Measurements from ENCODE around the gene PPM1J.
A peak's percentile ranks its signal among the peaks of the same experiment; 100 is the strongest.

PPM1J gene

GRCh38 chr1:112693821-112694220 lies 21.3 kb downstream of the PPM1J start:
- Mint-ChIP-seq H3K4me3 (no peak overlapping the region), H3K27me3 (no peaks in the 10 kb centered on the region), H3K27ac (no peak overlapping the region), H3K4me1 (ENCODE audit: low read depth) (no peaks in the 10 kb centered on the region), H3K9me3 (no peaks in the 10 kb centered on the region), H3K36me3 (ENCODE audit: low read depth) (peaks cover 83% of the 10 kb centered on the region)
- no peak for DNase-seq

DNA sequence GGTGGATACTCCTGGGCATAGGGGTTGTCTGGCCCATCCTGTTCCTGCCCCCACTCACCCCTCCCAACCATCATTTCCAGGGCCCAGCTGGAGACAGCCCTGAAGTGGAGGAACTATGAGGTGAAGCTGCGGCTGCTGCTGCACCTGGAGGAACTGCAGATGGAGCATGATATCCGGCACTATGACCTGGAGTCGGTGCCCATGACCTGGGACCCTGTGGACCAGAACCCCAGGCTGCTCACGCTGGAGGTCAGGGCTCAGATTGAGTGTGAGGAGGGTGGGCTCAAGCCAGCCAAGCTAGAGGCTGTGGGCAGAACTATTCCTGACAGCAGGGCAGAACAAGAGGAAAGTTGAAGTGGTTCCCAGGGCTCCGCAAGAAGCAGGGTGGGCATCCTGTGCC lies 22.5 kb downstream of the PPM1J start:
- H3K27ac Mint-ChIP-seq: no peak overlapping the region
- no peak for DNase-seq
- no peaks in the 10 kb centered on the region for H3K4me1 Mint-ChIP-seq (ENCODE audit: low read depth)
- no peaks in the 10 kb centered on the region for H3K27me3 Mint-ChIP-seq
- no peak overlapping the region for H3K4me3 Mint-ChIP-seq
- H3K36me3 Mint-ChIP-seq (ENCODE audit: low read depth): peaks cover 78% of the 10 kb centered on the region
- no peaks in the 10 kb centered on the region for H3K9me3 Mint-ChIP-seq

DNA sequence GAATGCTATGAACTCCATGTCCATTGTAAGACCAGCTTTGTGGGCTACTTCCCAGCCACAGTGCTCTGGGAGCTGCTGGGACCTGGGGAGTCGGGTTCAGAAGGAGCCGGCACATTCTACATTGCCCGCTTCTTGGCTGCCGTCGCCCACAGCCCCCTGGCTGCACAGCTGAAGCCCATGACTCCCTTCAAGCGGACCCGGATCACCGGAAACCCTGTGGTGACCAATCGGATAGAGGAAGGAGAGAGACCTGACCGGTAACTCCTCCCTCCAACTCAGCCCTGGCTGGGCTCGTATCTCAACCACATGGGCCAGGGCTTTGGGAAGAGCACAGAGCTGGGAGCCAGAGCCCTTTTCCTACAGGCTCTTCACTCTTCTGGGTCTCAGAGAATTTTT lies 25.3 kb downstream of the PPM1J start:
- H3K4me3 Mint-ChIP-seq: no peak overlapping the region
- peaks cover 11% of the 10 kb centered on the region for H3K4me1 Mint-ChIP-seq (ENCODE audit: low read depth)

GRCh38 chr1:112689196-112689841 lies 25.8 kb downstream of the PPM1J start:
- Mint-ChIP-seq H3K36me3 (ENCODE audit: low read depth) (peaks cover 50% of the 10 kb centered on the region), H3K4me1 (ENCODE audit: low read depth) (peaks cover 11% of the 10 kb centered on the region), H3K4me3 (no peak overlapping the region), H3K9me3 (no peaks in the 10 kb centered on the region), H3K27ac (no peak overlapping the region), H3K27me3 (no peaks in the 10 kb centered on the region)
- no peak for DNase-seq

More for the DNA sequence above, 25.3 kb downstream of the PPM1J start:
- Mint-ChIP-seq H3K27ac (no peak overlapping the region), H3K36me3 (ENCODE audit: low read depth) (peaks cover 55% of the 10 kb centered on the region), H3K27me3 (no peaks in the 10 kb centered on the region), H3K9me3 (no peaks in the 10 kb centered on the region)
- DNase-seq: no peak

DNA sequence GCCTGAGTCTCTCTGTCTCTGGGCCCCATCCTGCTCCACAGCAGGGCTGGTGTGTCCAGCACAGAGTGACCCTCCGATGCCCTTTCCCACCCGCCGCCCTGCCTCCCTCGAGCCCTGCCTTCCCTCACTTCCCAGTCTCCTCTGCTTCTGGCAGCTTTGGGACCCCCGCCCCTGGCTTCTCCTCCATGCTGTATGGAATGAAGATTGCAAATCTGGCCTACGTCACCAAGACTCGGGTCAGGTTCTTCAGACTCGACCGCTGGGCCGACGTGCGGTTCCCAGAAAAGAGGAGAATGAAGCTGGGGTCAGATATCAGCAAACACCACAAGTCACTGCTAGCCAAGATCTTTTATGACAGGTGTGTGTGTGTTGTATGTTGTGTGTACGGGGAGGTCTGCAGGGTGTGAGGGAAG lies 26.3 kb downstream of the PPM1J start:
- H3K9me3 Mint-ChIP-seq: no peaks in the 10 kb centered on the region
- H3K27ac Mint-ChIP-seq: no peak overlapping the region
- peaks cover 46% of the 10 kb centered on the region for H3K36me3 Mint-ChIP-seq (ENCODE audit: low read depth)
- H3K27me3 Mint-ChIP-seq: no peaks in the 10 kb centered on the region
- H3K4me3 Mint-ChIP-seq: no peak overlapping the region
- H3K4me1 Mint-ChIP-seq (ENCODE audit: low read depth): peaks cover 11% of the 10 kb centered on the region
- no peak for DNase-seq

DNA sequence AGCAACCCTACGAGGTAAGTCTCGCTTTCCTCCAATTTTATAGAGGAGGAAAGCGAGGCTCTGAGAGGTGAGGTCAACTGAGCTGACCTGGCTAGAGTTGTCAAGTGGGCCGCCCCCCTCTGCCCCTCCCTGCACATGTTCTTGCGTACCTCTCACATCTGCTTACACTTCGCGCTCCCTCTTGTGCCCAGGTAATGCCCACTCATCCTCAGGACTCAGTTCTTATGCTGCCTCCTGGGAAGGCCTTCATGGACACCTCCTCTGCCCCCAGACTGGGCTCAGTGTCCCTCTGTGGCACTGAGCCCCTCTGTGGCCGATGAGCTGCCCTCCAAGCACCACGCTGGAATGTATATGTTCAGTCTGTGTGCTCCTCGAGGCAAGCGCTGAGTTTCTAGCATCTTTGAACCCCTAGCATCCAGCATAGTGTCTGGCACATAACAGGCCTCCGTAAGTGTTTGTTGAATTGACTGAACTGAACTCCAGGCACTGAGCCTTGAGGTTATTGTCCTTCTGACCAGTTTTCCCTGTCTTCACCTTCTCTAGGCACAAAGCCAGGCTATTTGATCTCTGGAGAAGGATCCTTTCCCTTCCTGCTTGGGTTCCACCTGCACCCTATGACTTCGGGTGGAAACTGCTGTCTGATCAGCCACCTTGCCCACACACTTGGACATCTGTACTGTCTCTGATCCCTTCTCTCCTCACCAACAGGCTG lies 27.2 kb downstream of the PPM1J start:
- Mint-ChIP-seq H3K36me3 (ENCODE audit: low read depth) (peaks cover 41% of the 10 kb centered on the region), H3K9me3 (no peaks in the 10 kb centered on the region), H3K4me3 (no peak overlapping the region), H3K27me3 (no peaks in the 10 kb centered on the region), H3K27ac (no peak overlapping the region), H3K4me1 (ENCODE audit: low read depth) (peaks cover 14% of the 10 kb centered on the region)
- no peak for DNase-seq

DNA sequence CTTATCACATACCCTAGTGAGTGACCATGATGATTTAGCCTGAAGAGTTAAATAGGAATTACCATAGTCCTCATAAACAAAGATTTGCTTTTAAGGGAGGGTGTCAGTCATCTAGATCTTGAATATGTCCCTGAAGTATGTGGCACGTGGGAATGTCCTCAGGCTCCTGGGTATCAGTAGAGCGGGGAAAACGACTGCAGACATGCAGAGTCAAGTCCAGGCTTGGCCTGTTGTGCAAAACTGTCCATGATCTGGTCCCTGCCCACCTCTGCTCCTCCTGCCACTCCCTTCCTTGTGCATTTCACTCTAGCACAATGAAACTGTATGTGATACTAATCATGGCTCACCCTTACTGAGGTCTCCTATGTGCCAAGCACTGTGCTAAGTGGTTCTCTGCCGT lies 27.8 kb downstream of the PPM1J start:
- Mint-ChIP-seq H3K36me3 (ENCODE audit: low read depth) (peaks cover 37% of the 10 kb centered on the region), H3K4me1 (ENCODE audit: low read depth) (peaks cover 15% of the 10 kb centered on the region), H3K9me3 (no peaks in the 10 kb centered on the region), H3K27ac (no peak overlapping the region), H3K27me3 (no peaks in the 10 kb centered on the region), H3K4me3 (no peak overlapping the region)
- DNase-seq: no peak

DNA sequence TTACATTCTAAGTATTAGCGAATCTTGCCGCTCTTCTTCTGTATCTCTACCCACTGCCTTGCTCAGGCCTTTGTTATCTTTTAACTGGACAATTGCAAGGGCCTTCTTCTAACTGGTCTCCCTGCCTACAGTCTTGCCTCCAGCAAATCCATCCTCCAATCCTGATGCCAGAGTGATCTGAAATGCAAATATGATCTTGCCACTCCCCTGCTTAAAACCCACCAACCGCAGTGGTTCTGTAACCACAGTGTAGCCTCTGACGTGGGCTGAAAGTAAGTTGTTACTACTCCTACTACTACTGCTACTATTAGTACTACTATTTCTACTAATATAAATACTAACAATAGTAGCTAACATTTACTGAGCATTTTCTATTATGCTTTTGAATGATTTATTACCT lies 28.3 kb downstream of the PPM1J start:
- no peaks in the 10 kb centered on the region for H3K27me3 Mint-ChIP-seq
- peak overlapping the region; percentile 42 for H3K27ac Mint-ChIP-seq
- H3K9me3 Mint-ChIP-seq: no peaks in the 10 kb centered on the region
- peaks cover 32% of the 10 kb centered on the region for H3K36me3 Mint-ChIP-seq (ENCODE audit: low read depth)
- no peak overlapping the region for H3K4me3 Mint-ChIP-seq
- H3K4me1 Mint-ChIP-seq (ENCODE audit: low read depth): peaks cover 18% of the 10 kb centered on the region
- DNase-seq: no peak

- no peaks in the 10 kb centered on the region for H3K27me3 Mint-ChIP-seq
- peak overlapping the region; percentile 42 for H3K27ac Mint-ChIP-seq
- no peak for DNase-seq
- H3K4me3 Mint-ChIP-seq: no peak overlapping the region
- H3K36me3 Mint-ChIP-seq (ENCODE audit: low read depth): peaks cover 28% of the 10 kb centered on the region
- no peaks in the 10 kb centered on the region for H3K9me3 Mint-ChIP-seq
- peaks cover 18% of the 10 kb centered on the region for H3K4me1 Mint-ChIP-seq (ENCODE audit: low read depth)
Measured at GRCh38 chr1:112686417-112686816, 28.7 kb downstream of the PPM1J start.

- no peaks in the 10 kb centered on the region for H3K27me3 Mint-ChIP-seq
- DNase-seq: no peak
- no peaks in the 10 kb centered on the region for H3K9me3 Mint-ChIP-seq
- H3K27ac Mint-ChIP-seq: no peak overlapping the region
- peaks cover 28% of the 10 kb centered on the region for H3K36me3 Mint-ChIP-seq (ENCODE audit: low read depth)
- no peak overlapping the region for H3K4me3 Mint-ChIP-seq
- peaks cover 18% of the 10 kb centered on the region for H3K4me1 Mint-ChIP-seq (ENCODE audit: low read depth)
Measured at GRCh38 chr1:112685913-112686312, 29.2 kb downstream of the PPM1J start.

GRCh38 chr1:112678605-112679004 lies 36.5 kb downstream of the PPM1J start:
- Mint-ChIP-seq H3K4me1 (ENCODE audit: low read depth) (peaks cover 51% of the 10 kb centered on the region), H3K27me3 (no peaks in the 10 kb centered on the region), H3K4me3 (no peak overlapping the region)

DNA sequence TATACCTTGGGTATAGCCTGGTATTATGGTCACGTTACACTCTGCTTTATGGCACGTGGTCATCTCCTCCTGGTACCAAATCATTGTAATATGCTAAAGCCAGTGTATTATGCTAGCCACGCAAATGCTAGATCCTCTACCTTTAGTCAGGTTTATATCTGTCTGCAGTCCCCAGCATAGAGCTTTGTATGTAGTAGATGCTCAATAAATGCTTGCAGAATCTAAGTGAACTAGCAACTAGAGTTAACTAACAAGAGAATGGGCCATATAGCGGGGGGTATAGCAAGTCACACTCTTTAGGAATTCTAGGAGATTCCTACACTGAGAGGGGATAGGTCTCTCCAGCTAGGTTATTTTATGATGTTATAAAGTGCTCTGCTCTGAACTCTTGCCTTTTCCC lies 37.6 kb downstream of the PPM1J start:
- no peak for DNase-seq
- Mint-ChIP-seq H3K27ac (no peak overlapping the region), H3K27me3 (no peaks in the 10 kb centered on the region), H3K4me3 (no peak overlapping the region), H3K4me1 (ENCODE audit: low read depth) (peaks cover 57% of the 10 kb centered on the region), H3K9me3 (no peaks in the 10 kb centered on the region), H3K36me3 (ENCODE audit: low read depth) (peaks cover 35% of the 10 kb centered on the region)

More at GRCh38 chr1:112678605-112679004, 36.5 kb downstream of the PPM1J start:
- Mint-ChIP-seq H3K9me3 (no peaks in the 10 kb centered on the region), H3K27ac (peak overlapping the region; percentile 4), H3K36me3 (ENCODE audit: low read depth) (peaks cover 26% of the 10 kb centered on the region)
- no peak for DNase-seq

DNA sequence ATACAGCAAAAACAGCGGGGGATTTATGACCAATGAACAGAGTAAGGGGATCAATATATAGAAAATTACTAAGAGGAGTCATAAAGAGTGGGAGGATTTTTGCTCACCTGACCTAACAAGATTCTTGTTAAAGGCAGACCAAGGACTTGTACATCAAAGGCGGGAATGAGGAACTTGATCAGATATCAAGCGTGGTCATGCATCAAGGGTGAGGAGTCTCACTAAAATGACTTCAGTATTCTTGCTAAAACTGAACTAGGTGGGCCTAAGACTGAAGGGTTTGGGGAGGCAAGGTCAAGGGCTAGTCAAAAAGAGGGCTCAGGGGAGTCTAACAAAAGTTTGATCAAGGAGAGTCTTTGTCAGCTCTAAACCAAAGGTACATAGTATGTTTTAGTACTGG lies 38.6 kb downstream of the PPM1J start:
- peak overlapping the region; percentile 87 for H3K27ac Mint-ChIP-seq

GRCh38 chr1:112675728-112676381 lies 39.3 kb downstream of the PPM1J start:
- no peak for DNase-seq
- Mint-ChIP-seq H3K4me3 (peak overlapping the region; percentile 95), H3K4me1 (ENCODE audit: low read depth) (peaks cover 54% of the 10 kb centered on the region), H3K27me3 (no peaks in the 10 kb centered on the region), H3K36me3 (ENCODE audit: low read depth) (peaks cover 49% of the 10 kb centered on the region), H3K27ac (peak overlapping the region; percentile 87), H3K9me3 (no peaks in the 10 kb centered on the region)

More for the DNA sequence above, 38.6 kb downstream of the PPM1J start:
- DNase-seq: no peak
- peak overlapping the region; percentile 95 for H3K4me3 Mint-ChIP-seq
- H3K9me3 Mint-ChIP-seq: no peaks in the 10 kb centered on the region
- H3K27me3 Mint-ChIP-seq: no peaks in the 10 kb centered on the region
- H3K36me3 Mint-ChIP-seq (ENCODE audit: low read depth): peaks cover 42% of the 10 kb centered on the region
- H3K4me1 Mint-ChIP-seq (ENCODE audit: low read depth): peaks cover 54% of the 10 kb centered on the region
